Measurements from ENCODE around the gene COLEC11.

The COLEC11 gene

DNA sequence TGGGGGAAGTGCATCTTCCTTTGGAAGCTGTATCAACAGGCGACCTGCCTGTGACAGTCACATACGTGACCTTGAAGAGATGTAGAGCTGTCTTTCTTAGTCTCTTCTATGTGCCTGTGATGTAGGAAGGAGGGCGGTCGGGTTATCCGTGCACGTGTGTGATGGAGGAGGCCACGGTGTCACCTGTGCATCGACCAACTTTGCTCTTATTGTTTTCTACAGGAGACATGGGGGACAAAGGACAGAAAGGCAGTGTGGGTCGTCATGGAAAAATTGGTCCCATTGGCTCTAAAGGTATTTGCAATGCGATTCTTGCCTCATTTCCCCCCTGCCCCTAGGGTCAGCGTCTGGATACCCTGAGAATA, 42.4 kb downstream of the COLEC11 start:
- DNase-seq (ENCODE audit: extremely low read depth in 1 of 2, low read depth in 1 of 2): no peak

DNA sequence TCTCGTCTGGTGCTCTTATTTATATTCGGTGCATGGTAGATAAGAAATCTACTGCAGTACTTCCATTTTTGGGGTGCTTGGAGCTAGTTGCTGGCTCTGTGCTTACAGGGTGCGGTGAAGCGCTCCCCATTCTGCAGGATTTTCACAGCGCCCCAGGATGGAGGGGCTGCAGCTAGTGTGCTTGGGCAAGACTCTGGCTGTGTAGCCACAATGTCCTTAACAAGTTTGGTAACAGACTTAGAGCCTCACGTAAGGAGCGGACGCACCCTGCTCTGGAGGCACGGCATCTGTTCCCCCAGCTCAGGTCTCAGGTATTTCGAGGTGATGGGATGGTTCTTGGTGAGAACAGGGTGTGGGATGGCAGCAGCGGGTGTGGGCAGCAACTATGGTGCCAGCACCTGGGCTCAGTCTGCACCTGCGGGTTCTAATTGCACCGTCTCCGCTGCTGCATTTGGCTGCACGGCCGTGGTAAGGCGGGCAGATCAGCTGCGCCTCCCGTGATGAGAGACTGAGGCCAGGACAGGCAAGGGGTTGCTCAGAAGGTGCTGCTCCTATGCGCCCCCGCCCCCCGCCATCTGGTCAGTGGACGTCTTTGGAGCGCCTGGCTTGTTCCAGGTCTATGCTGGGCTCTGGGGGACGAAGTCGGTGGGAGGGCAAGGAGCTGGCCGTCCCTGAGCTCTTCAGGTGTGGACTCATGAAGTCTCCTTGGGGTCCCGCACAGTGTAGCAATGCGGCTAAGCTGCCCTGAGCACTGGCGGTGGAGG, 43.0 kb downstream of the COLEC11 start:
- no peak for DNase-seq (ENCODE audit: extremely low read depth in 1 of 2, low read depth in 1 of 2)

DNA sequence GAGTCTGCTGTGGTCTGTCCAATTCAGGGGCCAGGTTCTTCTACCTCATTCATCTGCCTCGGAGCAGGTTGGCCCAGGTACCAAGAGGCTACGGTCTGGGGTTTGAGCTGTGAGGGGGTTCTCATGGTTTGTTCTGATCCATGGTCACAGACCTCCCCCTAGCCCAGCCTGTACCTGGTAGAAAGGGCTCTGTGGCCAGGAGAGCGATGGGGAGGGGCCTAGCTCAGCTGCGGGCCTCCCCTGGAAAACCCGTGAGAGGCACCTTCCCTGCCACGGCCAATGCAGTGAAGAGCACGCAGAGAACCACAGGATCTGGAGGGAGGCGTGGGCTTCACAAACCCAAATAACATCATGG, 43.5 kb downstream of the COLEC11 start:
- no peak for DNase-seq (ENCODE audit: extremely low read depth in 1 of 2, low read depth in 1 of 2)

DNA sequence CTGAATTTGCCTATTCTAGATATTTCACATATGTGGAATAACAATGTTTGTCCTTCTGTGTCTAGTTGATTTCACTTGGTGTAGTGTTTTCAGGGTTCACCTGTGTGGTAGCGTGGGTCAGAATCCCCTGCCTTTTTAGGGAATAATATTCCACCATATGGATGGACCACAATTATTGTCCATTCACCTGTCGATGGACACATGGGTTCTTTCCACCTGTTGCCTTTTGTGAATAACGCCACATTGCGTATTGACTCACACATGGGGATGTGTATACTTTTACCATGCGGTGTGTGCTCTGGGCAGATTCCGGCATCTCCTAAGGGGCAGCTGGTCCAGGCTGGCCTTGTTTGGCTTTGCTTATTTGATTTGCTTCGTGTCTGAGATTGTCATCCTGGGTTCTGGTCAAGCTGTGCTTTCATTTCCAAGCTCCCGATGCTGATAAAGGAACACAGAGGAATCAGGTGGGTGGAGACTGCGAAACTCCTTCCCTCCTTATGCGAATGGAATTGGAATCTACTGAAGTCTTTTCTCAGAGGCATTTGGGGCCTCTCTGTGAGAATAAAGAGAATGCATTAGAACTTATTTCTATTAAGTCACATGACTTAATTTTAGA, 44.2 kb downstream of the COLEC11 start:
- DNase-seq (ENCODE audit: extremely low read depth in 1 of 2, low read depth in 1 of 2): no peak

DNA sequence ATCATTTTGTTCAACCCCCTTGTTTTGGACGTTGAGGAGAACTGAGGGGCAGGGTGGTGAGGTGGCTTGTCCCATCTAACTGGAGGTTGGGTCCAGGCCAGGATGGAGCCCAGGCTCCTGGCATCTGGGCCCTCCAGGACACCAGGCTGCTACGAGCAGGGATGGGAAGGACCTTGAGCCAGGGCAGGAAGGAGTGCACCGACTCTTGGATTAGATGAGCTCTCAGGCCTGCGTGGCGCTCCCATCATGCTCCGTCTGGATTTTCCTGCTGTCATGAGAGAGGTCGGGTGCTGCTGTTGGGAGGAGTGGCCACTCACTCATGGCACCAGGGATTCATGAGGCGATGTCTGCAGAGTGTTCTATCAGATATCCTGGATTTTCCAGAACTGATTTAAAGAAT, 44.7 kb downstream of the COLEC11 start:
- DNase-seq (ENCODE audit: extremely low read depth in 1 of 2, low read depth in 1 of 2): no peak

GRCh38 chr2:3641181-3641580, 46.3 kb downstream of the COLEC11 start:
- no peak for DNase-seq (ENCODE audit: extremely low read depth in 1 of 2, low read depth in 1 of 2)

- no peak for DNase-seq (ENCODE audit: extremely low read depth in 1 of 2, low read depth in 1 of 2)
These were observed 47.0 kb downstream of the COLEC11 start for GRCh38 chr2:3641841-3642421.

DNA sequence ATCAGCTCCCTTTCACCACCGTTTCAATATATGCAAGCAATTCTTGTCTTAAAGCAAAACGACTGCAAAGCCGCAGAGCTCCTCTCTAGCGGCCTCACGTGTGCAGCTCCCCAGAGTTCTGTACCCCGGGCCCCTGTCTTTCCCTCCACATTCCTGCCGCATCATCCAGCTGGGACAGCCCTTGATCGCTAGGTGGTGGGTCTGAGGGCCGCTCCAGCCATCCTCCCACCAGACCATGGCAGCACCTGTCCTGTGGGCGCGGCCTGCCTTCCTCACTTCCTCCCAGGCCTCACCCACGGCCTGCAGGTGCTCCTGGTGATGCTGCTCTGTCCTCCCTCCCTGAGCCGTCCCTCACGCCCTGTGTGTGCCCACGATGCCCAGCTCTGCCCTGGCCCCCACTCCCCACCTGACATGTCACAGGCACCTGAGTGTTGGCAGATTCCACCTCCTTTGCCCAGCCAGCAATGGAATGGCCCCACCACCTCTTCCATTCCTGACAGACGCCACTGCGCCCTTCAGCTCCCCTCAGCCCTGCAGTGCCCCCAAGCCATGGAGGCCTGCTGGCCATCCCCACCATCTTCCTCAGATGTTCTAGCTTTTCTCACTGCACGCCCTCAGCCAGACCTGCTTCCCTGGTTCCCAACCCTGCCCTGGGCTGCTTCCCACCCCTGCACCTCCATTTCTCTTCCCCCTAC, 47.8 kb downstream of the COLEC11 start:
- DNase-seq (ENCODE audit: extremely low read depth in 1 of 2, low read depth in 1 of 2): no peak

DNA sequence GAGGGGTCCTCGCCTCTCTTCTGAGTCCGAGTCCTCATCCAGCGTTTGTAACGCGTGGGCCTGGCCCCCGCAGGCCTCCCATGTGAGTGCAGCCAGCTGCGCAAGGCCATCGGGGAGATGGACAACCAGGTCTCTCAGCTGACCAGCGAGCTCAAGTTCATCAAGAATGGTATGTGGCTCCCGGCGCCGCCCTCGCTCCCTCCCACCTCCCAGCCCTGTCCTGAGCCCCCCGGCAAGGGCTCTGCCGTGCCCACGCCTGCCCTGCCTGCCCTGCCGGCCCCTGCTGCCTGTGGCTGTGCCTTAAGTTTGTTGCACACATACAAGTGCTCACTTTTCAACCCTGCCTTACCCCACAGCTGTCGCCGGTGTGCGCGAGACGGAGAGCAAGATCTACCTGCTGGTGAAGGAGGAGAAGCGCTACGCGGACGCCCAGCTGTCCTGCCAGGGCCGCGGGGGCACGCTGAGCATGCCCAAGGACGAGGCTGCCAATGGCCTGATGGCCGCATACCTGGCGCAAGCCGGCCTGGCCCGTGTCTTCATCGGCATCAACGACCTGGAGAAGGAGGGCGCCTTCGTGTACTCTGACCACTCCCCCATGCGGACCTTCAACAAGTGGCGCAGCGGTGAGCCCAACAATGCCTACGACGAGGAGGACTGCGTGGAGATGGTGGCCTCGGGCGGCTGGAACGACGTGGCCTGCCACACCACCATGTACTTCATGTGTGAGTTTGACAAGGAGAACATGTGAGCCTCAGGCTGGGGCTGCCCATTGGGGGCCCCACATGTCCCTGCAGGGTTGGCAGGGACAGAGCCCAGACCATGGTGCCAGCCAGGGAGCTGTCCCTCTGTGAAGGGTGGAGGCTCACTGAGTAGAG, 48.7 kb downstream of the COLEC11 start:
- no peak for DNase-seq (ENCODE audit: extremely low read depth in 1 of 2, low read depth in 1 of 2)

- no peak for DNase-seq (ENCODE audit: extremely low read depth in 1 of 2, low read depth in 1 of 2)
These were observed 49.3 kb downstream of the COLEC11 start for GRCh38 chr2:3644246-3644525.

DNA sequence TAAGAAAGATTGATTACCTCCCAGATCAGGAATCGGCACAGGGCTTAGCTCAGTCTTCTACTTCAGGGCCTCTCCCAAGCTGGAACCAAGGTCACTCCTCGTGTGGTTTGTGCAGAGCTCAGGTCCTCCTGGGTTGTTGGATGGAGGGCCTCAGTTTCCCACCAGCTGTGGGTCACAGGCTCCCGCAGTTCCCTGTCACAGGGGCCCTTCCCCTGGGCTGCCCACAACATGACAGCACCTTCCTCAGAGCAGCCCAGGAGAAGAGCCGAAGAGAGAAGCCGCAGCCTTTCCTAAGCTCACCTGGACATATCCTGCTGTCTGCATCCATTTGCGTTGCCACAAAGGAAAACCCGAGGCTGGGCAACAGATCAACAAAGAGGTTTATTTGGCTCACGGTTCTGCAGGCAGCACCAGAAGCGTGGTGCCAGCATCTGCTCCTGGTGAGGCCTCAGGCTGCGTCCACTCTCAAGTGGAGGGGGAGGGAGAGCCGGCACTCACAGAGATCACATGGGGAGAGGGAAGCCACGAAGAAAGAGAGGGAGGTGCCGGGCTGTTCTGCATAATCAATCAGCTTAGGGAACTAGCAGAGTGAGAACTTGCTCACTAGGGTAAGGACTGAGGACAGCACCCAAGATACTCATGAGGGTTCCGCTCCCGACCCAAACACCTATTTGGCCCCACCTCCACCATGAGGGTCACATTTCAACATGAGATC, 50.1 kb downstream of the COLEC11 start:
- DNase-seq (ENCODE audit: extremely low read depth in 1 of 2, low read depth in 1 of 2): no peak

GRCh38 chr2:3645745-3646389, 51.0 kb downstream of the COLEC11 start:
- DNase-seq (ENCODE audit: extremely low read depth in 1 of 2, low read depth in 1 of 2): no peak

- DNase-seq (ENCODE audit: extremely low read depth in 1 of 2, low read depth in 1 of 2): no peak
These were observed 51.5 kb downstream of the COLEC11 start for GRCh38 chr2:3646446-3646845.

DNA sequence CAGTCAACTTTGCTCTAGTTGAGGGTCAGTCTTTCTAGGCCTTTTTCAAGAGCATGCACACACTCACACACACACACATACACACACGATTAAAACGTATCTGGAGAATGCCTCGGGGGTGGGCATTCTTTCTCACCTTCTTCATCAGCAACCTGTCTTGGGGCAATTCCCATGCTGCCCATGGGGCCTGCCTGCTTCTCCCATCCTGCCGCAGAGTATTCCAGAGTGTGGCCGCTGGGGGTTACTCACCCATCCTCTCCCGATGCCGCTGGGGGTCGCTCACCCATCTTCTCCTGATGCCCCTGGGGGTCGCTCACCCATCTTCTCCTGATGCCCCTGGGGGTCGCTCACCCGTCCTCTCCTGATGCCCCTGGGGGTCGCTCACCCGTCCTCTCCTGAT, 52.3 kb downstream of the COLEC11 start:
- DNase-seq (ENCODE audit: extremely low read depth in 1 of 2, low read depth in 1 of 2): no peak

- DNase-seq (ENCODE audit: extremely low read depth in 1 of 2, low read depth in 1 of 2): no peak
These were observed 53.1 kb downstream of the COLEC11 start for GRCh38 chr2:3647831-3648651.

- no peak for DNase-seq (ENCODE audit: extremely low read depth in 1 of 2, low read depth in 1 of 2)
These were observed 53.8 kb downstream of the COLEC11 start for GRCh38 chr2:3648652-3649177.

GRCh38 chr2:3649581-3649980, 54.7 kb downstream of the COLEC11 start:
- no peak for DNase-seq (ENCODE audit: extremely low read depth in 1 of 2, low read depth in 1 of 2)

DNA sequence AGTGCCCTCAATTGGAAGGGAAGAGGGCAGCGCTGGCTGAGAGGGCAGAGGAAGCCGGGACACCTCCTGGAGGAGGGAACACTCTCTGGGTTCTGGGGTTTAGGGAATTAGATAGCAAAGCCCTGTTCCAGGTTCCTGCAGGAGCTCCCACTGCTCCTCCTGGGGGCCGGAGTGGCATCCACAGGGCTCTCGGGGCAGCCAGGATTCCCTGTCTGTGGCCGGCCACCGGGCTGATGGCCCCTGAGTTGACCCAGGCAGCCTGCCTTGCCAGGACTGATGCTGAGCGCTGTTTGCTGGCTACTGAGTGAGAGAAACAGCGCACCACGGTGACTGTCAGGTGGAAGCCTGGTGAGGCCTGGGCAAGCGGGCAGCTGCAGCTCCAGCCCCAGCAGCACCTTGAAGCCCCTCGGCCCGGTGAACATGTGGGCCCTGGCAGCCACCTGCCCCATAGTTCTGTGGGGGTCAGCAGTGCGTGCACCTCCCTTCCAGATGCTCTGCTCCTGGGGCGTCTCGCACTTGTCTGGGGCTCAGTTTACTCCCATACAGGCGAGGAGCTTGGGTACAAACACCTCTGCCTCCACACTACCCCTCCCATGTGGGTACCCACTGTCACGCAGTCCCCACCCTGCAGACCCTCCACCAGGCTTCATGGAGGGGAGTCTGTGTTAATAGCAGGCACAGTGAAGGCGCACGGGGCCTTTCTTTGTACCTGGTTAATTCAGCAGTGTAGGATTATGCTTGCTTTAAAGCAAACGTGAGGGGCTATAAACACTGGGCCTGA, 55.4 kb downstream of the COLEC11 start:
- DNase-seq (ENCODE audit: extremely low read depth in 1 of 2, low read depth in 1 of 2): no peak
